NCI-H1092 treated with DMSO at 0.1 percent for 48 hours (cell line): ENCODE results near the gene BMPER.
A peak's percentile ranks its signal among the peaks of the same experiment; 100 is the strongest.

Experiments
- DNase-seq: peaks from one replicate; lab custom pipeline; 2025; lab: John Stamatoyannopoulos, UW

The BMPER gene

GRCh38 chr7:34064519-34065158, 159.3 kb downstream of the BMPER start:
- peak; percentile 73 for DNase-seq

GRCh38 chr7:34066411-34066810, 161.1 kb downstream of the BMPER start:
- DNase-seq, result no peak

- peak; percentile 33 for DNase-seq
These were observed 161.9 kb downstream of the BMPER start for GRCh38 chr7:34067005-34067778.

GRCh38 chr7:34069676-34070075, 164.3 kb downstream of the BMPER start:
- no peak for DNase-seq

GRCh38 chr7:34070511-34071323, 165.4 kb downstream of the BMPER start:
- no peak for DNase-seq

GRCh38 chr7:34073676-34074075, 168.3 kb downstream of the BMPER start:
- no peak for DNase-seq

- no peak for DNase-seq
These were observed 169.1 kb downstream of the BMPER start for GRCh38 chr7:34074421-34074820.

GRCh38 chr7:34075523-34076370, 170.4 kb downstream of the BMPER start:
- DNase-seq, result no peak

- DNase-seq, result no peak
These were observed 171.8 kb downstream of the BMPER start for GRCh38 chr7:34077168-34077567.

- no peak for DNase-seq
These were observed 173.5 kb downstream of the BMPER start for GRCh38 chr7:34078864-34079263.

- DNase-seq, result no peak
These were observed 175.2 kb downstream of the BMPER start for GRCh38 chr7:34080513-34080912.

GRCh38 chr7:34081935-34082334, 176.6 kb downstream of the BMPER start:
- no peak for DNase-seq

GRCh38 chr7:34083440-34083839, 178.1 kb downstream of the BMPER start:
- DNase-seq, result no peak

- DNase-seq, result no peak
These were observed 179.3 kb downstream of the BMPER start for GRCh38 chr7:34084651-34085050.

- no peak for DNase-seq
These were observed 180.7 kb downstream of the BMPER start for GRCh38 chr7:34086064-34086463.

- DNase-seq, result no peak
These were observed 181.6 kb downstream of the BMPER start for GRCh38 chr7:34086981-34087380.

- peak; percentile 24 for DNase-seq
These were observed 182.9 kb downstream of the BMPER start for GRCh38 chr7:34087892-34088891.

GRCh38 chr7:34090816-34091215, 185.5 kb downstream of the BMPER start:
- DNase-seq, result no peak

GRCh38 chr7:34091321-34091917, 186.1 kb downstream of the BMPER start:
- DNase-seq, result peak; percentile 7

- DNase-seq, result no peak
These were observed 187.9 kb downstream of the BMPER start for GRCh38 chr7:34093276-34093675.
